Motor neuron (in vitro differentiated cells): ENCODE results near the gene HOPX. TPM values are rescaled to one million over a fixed set of nuclear protein-coding genes. Genes with fewer than 3 reads are reported as not detected.
A peak's percentile ranks its signal among the peaks of the same experiment; 100 is the strongest.
"Not testable (repeated sequence)": the region's sequence is repeated elsewhere in the genome, so short reads cannot be mapped to it uniquely, and the experiment has no call there.

Experiments
- ATAC-seq, 8 experiments: fragments of 200-7000 bp; cut with Tn5 transposase; replicated peaks in 6 of 8; 2 replicates each; pipeline ENCODE4 v1.8.0; 2021; ENCODE audit warnings: mild to moderate bottlenecking in 8 of 8, moderate library complexity in 8 of 8
- H3K27ac ChIP-seq, 2 donors: fragments of 250-450 bp; sonication (Bioruptor Pico); 2 replicates each; pipeline ENCODE4 v1.9.0; 2021; ENCODE audit warnings: antibody characterized with exemption in 2 of 2, mild to moderate bottlenecking in 2 of 2, moderate library complexity in 1 of 2
- H3K4me1 ChIP-seq, 2 donors: fragments of 250-450 bp; sonication (Bioruptor Pico); replicated peaks in 1 of 2; 2 replicates each; pipeline ENCODE4 v1.6.1; 2021; ENCODE audit warnings: antibody characterized with exemption in 2 of 2, mild to moderate bottlenecking in 2 of 2, moderate library complexity in 1 of 2
- H3K4me3 ChIP-seq, 5 donors: fragments of 250-450 bp; sonication (Bioruptor Pico); 2 replicates each; pipeline ENCODE4 v1.9.0; 2021; ENCODE audit warnings: antibody characterized with exemption in 5 of 5, mild to moderate bottlenecking in 5 of 5, moderate library complexity in 4 of 5
- WGBS, 10 experiments: fragments of 450-650 bp; shearing (Covaris generic); methylation state at CpG; one replicate each; pipeline ENCODE4 v1.0.0; 2022; 5-methylcytosine and 5-hydroxymethylcytosine counted together
- in situ Hi-C, 9 experiments: fragments of 400-800 bp; cut with MboI; loops; one replicate each; pipeline ENCODE4 v1.15.0; 2021; ENCODE audit warnings: low sequenced_read_pairs in 9 of 9, low pct_unique_long_range_greater_than_20kb in 2 of 9; ENCODE audit not compliant: unreplicated experiment in 9 of 9
- total RNA-seq, 8 experiments: library from RNA; unstranded; fragments of 300-600 nt; gene quantifications; 2 replicates each; pipeline versions ENCODE4 v1.2.3 to v1.2.4, GENCODE V29; 2022

Gene HOPX, protein sequence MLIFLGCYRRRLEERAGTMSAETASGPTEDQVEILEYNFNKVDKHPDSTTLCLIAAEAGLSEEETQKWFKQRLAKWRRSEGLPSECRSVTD
- total RNA-seq = 100 to 1,000 TPM in 1 of 8 experiments, 1 to 10 TPM in 3, under 1 TPM in 3, not detected in 1; 0.24 to 127 (median 1.8) TPM

DNA sequence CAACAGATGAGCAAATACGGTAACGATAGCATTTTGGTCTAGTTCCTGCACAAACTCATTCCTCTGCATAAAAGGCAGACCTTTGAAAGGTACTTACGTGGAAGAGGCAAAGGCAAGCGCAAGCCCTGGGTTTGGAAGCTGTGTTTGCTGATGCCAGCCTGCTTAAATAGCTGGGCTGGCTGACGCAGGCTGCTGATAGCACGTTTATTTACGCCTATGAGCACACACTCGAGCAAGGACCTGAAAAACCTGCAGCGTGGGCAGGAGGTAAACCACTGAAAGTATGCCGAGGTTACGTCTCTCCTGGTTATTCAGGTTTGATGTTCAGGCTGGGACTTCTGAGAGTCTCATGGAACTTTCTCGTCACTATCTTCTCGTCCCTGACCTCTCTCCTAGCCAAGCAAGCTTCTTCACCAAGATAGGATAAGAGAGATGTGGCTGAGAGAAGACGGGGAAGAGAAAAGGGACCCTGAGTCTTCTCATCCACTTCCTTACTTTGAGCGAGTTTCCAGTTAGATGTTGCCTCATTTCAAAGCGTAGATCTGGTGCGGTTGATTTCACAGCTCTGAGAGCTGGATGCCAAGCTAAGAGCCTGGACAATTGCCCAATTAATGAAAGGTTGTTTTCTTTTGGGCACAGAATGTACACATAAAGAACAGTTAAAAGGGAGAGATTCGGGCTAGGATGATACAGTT, at the start of gene HOPX:
Gene HOPX, minus strand, starts transcription at position 139 of the 695 bp plus-strand sequence. CDS start 23,480 bp downstream, outside the sequence.
- Histone ChIP-seq H3K27ac (no peak within 1 kb of the TSS), H3K4me3 (no peak within 1 kb of the TSS), H3K4me1 (peaks cover 9 to 13% of the 10 kb centered on the region in 2 donors)
- peak in 1 of 8 experiments; percentile 17 for ATAC-seq
- WGBS, 10 experiments = 17 to 88% (median 70%) methylated on average over 5 to 17 of the region's 18 CpGs; no CpG with 5 or more reads in 1 of the 10 experiments
- in situ Hi-C loops = no loop called here

DNA sequence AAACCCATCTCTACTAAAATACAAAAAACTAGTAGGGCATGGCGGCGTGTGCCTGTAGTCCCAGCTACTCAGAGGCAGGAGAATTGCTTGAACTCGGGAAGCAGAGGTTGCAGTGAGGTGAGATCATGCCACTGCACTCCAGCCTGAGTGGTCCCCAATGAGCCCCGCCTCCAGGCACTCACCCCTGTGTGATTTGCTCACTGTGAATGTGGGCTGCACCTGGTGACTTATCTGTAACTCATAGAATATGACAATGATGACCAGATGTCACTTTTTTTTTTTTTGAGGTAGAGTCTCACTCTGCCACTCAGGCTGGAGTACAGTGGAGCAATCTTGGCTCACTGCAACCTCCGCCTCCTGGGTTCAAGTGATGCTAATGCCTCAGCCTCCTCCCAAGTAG, 49.0 kb upstream of the HOPX start:
- 20 to 100% (median 91%) methylated on average over 1 to 4 of the region's 5 CpGs; no CpG with 5 or more reads in 3 of the 10 experiments for WGBS, 10 experiments
- Histone ChIP-seq H3K27ac (no peak overlapping the region), H3K4me1 (no peaks in the 10 kb centered on the region), H3K4me3 (no peak overlapping the region)
- no peak for ATAC-seq
- in situ Hi-C loops = no loop called here

DNA sequence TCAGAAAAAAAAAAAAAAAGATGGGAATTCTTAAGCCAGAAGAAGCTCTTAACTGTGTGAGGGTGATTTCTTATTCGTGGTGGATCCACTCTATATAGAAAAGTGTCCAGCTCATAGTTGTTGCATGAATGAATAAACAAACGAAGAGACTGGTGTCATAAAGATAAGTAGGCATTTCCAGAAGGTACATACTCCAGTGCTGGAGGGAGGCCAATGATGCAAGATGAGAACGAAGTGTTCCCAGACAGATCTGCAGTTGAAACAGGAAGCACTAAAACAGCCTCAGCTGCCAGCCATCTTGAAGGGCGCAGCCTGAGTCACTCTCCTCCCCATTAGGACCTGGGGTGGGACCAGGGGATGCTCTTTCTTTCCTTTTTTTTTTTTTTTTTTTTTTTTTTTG, 47.4 kb upstream of the HOPX start:
- Histone ChIP-seq H3K4me3 (no peak overlapping the region), H3K4me1 (no peaks in the 10 kb centered on the region), H3K27ac (no peak overlapping the region)
- 0 to 100% (median 67%) methylated on average over 1 to 4 of the region's 4 CpGs; no CpG with 5 or more reads in 1 of the 10 experiments for WGBS, 10 experiments
- in situ Hi-C loops = no loop called here
- ATAC-seq = peak in 3 of 8 experiments; percentile 25 to 76 (median 74)

DNA sequence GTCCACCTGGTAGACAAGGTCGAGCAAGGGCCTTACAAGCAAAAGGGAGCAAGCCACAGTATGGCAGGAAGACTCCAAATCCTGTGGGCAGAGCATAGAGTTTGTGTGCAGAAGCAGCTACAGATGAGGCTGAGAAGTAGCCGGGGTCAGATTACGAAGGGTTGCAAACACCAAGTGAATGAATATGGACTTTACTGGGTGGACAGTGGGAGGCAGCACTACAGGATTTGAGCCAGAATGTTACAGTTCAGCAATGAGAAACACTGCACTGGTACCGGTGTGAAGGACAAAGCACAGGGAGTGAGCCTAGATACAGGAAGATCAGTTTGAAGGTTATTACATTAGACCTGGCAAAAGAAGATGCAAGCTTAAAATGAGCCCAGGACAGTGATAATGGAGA, 46.1 kb upstream of the HOPX start:
- Histone ChIP-seq H3K4me1 (no peaks in the 10 kb centered on the region), H3K4me3 (no peak overlapping the region), H3K27ac (no peak overlapping the region)
- ATAC-seq = peak in 1 of 8 experiments; percentile 47
- WGBS, 10 experiments = 20 to 90% (median 48%) methylated on average over 1 to 4 of the region's 4 CpGs; no CpG with 5 or more reads in 1 of the 10 experiments
- in situ Hi-C loops = no loop called here

DNA sequence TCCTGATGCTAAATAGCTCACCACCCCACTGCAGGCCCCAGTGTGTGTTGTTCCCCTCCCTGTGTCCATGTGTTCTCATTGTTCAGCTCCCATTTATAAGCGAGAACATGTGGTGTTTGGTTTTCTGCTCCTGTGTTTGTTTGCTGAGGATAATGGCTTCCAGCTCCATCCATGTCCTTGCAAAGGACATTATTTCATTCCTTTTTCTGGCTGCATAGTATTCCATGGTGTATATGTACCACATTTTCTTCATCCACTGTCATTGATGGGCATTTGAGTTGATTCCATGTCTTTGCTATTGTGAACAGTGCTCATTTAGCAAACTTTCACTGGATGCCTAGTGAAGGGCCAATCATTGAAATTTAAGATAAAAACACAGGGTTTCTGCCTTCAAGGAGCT, 45.5 kb upstream of the HOPX start:
- WGBS, 10 experiments = 50 to 86% (median 60%) methylated on average over 1 of the region's 1 CpG; no CpG with 5 or more reads in 7 of the 10 experiments
- H3K4me3 ChIP-seq, ATAC-seq, H3K4me1 ChIP-seq, H3K27ac ChIP-seq, in situ Hi-C loops: not testable (repeated sequence)

DNA sequence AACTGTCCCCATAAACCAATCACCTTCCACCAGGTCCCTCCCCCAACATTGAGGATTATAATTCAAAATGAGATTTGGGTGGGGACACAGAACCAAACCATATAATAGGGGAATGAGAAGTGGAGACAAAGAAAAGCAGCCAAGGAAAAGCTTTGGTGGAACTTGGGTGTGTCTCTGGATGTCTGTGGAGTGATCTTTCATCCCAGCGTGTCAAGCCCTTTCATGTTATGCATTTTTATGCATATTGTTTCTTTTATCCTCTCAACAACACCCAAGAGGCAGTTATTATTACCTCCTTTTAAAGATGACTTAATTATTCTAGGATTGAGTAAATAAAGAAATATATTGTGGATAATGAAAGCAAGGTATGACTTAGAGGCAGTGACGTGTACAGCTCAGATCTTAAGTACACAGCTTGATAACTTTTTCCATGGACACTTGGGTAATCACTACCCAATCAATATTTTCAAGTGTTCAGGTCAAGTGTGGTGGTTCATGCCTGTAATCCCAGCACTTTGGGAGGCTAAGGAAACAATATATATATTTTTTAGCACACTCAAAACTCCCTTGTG, 42.6 kb upstream of the HOPX start:
- WGBS, 10 experiments = 24 to 86% (median 67%) methylated on average over 1 to 2 of the region's 2 CpGs; no CpG with 5 or more reads in 1 of the 10 experiments
- Histone ChIP-seq H3K4me3 (no peak overlapping the region), H3K27ac (no peak overlapping the region), H3K4me1 (no peaks in the 10 kb centered on the region)
- peak in 3 of 8 experiments; percentile 27 to 78 (median 54) for ATAC-seq
- in situ Hi-C loops = no loop called here

DNA sequence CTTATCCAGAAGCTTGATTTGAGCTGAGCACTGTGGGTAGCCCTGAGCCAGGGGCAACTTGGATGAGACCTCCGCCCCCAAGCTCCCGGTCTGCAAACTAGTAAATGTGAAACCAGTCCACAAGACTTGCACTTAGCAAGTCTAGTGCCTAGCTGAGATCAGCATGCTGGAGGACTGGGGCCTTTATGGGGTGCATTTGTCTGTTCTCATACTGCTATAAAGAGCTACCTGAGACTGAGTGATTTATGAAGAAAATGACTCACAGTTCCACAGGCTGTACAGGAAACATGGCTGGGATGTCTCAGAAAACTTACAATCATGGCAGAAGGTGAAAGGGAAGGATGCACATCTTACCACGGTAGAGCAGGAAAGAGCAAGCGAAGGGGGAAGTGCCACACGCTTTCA, 42.1 kb upstream of the HOPX start:
- Histone ChIP-seq H3K4me1 (no peaks in the 10 kb centered on the region), H3K4me3 (no peak overlapping the region), H3K27ac (no peak overlapping the region)
- 42 to 100% (median 88%) methylated on average over 1 to 3 of the region's 5 CpGs; no CpG with 5 or more reads in 3 of the 10 experiments for WGBS, 10 experiments
- peak in 3 of 8 experiments; percentile 26 to 42 (median 33) for ATAC-seq
- in situ Hi-C loops = no loop called here

DNA sequence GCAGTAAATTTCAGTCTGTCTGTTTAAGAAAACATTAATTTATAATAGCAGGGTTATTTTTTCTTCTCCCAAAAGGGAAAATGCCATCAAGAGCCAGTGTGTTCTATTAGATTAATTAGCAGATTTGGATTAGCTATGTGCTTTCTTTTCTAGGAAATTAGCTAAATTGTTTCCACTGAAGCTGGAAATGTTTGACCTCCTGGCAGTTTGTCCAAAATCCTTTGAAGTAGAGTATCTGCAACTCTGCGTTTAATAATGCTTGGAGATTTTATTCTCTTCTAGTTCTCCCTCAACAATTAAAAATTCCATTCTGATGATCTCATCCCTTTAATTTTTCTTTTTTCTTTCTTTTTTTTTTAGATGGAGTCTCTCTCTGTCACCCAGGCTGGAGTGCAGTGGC, 27.1 kb upstream of the HOPX start:
- ATAC-seq = no peak
- Histone ChIP-seq H3K4me1 (no peaks in the 10 kb centered on the region), H3K4me3 (no peak overlapping the region), H3K27ac (no peak overlapping the region)
- in situ Hi-C loops = no loop called here
- WGBS, 10 experiments = 0 to 93% (median 81%) methylated on average over 1 of the region's 1 CpG; no CpG with 5 or more reads in 2 of the 10 experiments

DNA sequence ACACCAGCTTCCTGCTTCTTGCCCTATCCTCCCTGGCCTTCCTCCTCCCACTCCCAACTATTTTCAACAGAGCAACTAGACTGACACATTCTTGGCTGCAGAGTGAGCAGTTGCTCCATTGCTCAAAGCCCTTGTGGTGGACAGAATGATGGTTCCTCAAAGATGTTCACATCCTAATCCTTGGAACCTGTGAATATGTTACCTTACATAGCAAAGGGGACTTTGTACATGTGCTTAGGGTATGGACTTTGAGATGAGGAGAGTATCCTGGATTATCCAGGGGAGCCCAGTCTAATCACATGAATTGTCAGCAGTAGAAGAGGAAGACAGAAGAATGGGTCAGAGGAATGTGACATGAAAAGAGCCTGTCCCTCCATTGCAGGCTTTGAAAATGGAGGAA, 24.9 kb upstream of the HOPX start:
- Histone ChIP-seq H3K27ac (no peak overlapping the region), H3K4me1 (no peaks in the 10 kb centered on the region), H3K4me3 (no peak overlapping the region)
- ATAC-seq = no peak
- in situ Hi-C loops = no loop called here

DNA sequence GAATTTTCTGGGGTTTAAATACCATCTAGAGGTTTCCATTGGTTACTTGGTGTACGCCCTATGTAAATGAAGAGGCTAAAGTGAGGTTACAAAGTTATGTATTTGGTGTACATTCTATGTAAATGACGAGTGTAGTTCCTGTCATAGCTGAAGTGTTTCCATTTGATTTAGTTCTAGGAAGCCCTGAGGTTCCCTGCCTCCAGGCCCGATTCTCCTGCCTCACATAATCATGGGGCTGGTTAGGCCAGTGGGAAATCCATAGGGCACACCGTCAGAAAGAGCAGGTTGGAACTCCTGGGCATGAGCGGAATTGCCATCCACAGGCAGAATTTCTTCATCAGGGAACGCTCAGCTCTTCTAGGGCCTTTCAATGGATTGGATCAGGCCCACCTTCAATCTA, 24.2 kb upstream of the HOPX start:
- peak in 3 of 8 experiments; percentile 63 to 74 (median 67) for ATAC-seq
- no peak overlapping the region for H3K4me3 ChIP-seq
- H3K27ac ChIP-seq = no peak overlapping the region
- no peaks in the 10 kb centered on the region for H3K4me1 ChIP-seq
- 0 to 100% (median 91%) methylated on average over 1 to 6 of the region's 6 CpGs; no CpG with 5 or more reads in 2 of the 10 experiments for WGBS, 10 experiments
- in situ Hi-C loops = no loop called here

DNA sequence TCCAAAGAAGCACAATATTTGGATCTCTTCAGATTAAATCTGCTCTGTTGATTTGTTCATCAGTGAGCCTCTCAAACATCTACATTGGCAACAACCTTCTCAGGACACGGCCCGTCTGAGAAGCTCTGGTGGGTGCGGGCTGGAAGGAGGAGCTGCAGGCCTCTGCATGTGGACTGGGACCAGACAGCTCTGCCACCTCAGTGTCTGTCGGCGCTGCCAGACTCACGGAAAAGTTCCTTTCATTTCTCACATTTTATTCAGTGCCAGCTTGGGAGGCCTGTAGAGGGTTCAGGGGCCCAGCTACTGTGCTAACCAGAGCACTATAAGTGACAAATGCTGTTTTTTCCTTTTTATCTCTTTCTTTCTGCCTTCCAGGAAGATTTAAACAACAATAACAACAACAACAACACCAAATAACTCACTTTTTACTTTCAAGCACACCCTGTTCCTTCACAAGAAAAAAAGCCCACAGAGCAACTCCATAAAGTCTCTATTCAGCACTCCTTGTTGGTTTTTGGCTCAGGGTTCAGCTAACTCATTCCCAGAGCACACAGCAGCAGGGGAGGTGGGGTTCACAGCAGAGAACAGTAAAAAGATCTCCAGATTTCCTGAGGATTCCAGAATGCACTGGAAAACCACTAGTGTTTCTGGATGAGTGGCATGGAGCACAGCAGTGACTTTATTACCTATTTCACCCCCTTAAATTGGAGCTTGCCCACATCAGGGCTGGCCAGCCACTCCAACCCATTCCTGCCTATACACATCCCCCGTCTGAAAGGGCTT, 23.2 kb upstream of the HOPX start:
- WGBS, 10 experiments = 11 to 100% (median 89%) methylated on average over 1 to 5 of the region's 7 CpGs; no CpG with 5 or more reads in 2 of the 10 experiments

DNA sequence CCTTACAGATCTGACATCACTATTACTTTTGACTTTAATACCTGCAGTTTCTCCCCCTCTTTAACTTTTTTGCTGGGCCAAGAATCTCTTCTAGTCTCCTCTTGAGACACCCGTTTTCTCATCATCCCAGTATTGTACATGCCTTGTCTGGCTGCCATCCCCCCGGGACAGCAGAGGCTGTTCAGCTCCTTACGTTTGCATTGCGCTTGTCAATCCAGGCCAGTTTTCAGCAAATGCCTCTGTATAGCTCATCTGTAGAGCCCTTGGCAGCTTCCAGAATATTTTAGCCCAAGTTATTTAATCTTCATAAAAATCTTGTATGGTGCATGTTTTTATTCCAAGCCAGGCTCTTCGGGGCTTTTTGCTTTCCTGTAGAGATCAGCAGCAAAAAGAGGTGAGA, 22.3 kb upstream of the HOPX start:
- Histone ChIP-seq H3K4me3 (no peak overlapping the region), H3K4me1 (no peaks in the 10 kb centered on the region), H3K27ac (no peak overlapping the region)
- no peak for ATAC-seq
- 61 to 100% (median 80%) methylated on average over 1 to 5 of the region's 5 CpGs; no CpG with 5 or more reads in 1 of the 10 experiments for WGBS, 10 experiments
- in situ Hi-C loops = no loop called here

More for the DNA sequence above, 23.2 kb upstream of the HOPX start:
- no peak overlapping the region for H3K4me3 ChIP-seq
- in situ Hi-C loops = no loop called here
- peak in 4 of 8 experiments; percentile 19 to 36 (median 30) for ATAC-seq
- no peaks in the 10 kb centered on the region for H3K4me1 ChIP-seq
- no peak overlapping the region for H3K27ac ChIP-seq

DNA sequence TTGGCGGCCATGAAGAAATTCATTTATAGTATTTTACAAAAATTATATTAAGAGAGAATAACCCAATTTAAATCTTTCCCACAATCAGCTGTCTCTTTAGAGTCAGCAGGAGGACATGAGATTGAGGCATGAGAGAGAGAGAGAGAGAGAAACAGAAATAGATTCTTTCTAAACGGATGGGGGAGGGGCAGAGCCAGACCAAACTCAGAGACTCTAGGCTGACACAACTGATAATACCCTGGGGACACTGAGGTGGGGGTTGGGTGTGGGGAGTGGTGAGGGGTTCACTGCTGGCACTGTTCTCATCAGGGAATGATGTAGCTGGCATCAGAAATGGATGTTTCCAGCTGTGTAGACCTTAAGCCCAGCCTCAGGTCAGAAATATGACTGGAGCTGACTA, 20.5 kb upstream of the HOPX start:
- in situ Hi-C loops = no loop called here
- Histone ChIP-seq H3K27ac (no peak overlapping the region), H3K4me1 (no peaks in the 10 kb centered on the region), H3K4me3 (no peak overlapping the region)
- WGBS, 10 experiments = 40 to 100% (median 73%) methylated on average over 1 to 2 of the region's 2 CpGs; no CpG with 5 or more reads in 2 of the 10 experiments
- ATAC-seq = peak in 1 of 8 experiments; percentile 33
